OCI-LY7 (cell line): ENCODE results near the gene SGTA. TPM values are rescaled to one million over a fixed set of nuclear protein-coding genes. Genes with fewer than 3 reads are reported as not detected.

ENCODE experiments used
- BruUV-seq: library from RNA; stranded (reverse); fragments of 400-500 nt; replicated peaks from 2 replicates; lab custom pipeline; 2021; lab: Mats Ljungman, UMichigan
- CTCF ChIA-PET: fragments of 300-600 bp; sonication (Branson Sonifier 250); formaldehyde crosslinking; loops from one replicate; lab custom pipeline; 2022; ENCODE audit warnings: antibody characterized with exemption; ENCODE audit not compliant: unreplicated experiment; lab: Charles Lee
- POLR2A ChIA-PET: fragments of 300-600 bp; sonication (Branson Sonifier 250); formaldehyde crosslinking; loops from one replicate; lab custom pipeline; 2022; ENCODE audit warnings: antibody characterized with exemption; lab: Charles Lee
- DNase-seq: peaks from one replicate; pipeline ENCODE4 v3.0.0-alpha.2; 2015; ENCODE audit warnings: low spot score
- H2AFZ ChIP-seq: fragments of 200-600 bp; sonication (generic), shearing (Covaris generic); 2 replicates; pipeline ENCODE4 v1.6.1; 2014; ENCODE audit warnings: mild to moderate bottlenecking, antibody characterized with exemption, low read length, moderate library complexity
- H3K27ac ChIP-seq: fragments of 200-600 bp; sonication (generic); 2 replicates; pipeline ENCODE4 v1.5.1; 2014; ENCODE audit warnings: mixed run types, low read depth, mild to moderate bottlenecking, moderate library complexity, low read length, inconsistent platforms; ENCODE audit not compliant: poor library complexity, severe bottlenecking
- H3K36me3 ChIP-seq: fragments of 200-600 bp; sonication (generic); 2 replicates; pipeline ENCODE4 v1.6.1; 2014; ENCODE audit warnings: mild to moderate bottlenecking, antibody characterized with exemption, low read length, moderate library complexity, mixed read lengths; ENCODE audit not compliant: insufficient read depth
- H3K4me1 ChIP-seq: fragments of 200-600 bp; sonication (generic); 2 replicates; pipeline ENCODE4 v1.5.1; 2014; ENCODE audit warnings: mild to moderate bottlenecking, low read length; ENCODE audit not compliant: insufficient read depth, poor library complexity, severe bottlenecking
- H3K4me2 ChIP-seq: fragments of 200-600 bp; sonication (generic); 2 replicates; pipeline ENCODE4 v1.6.1; 2014; ENCODE audit warnings: mild to moderate bottlenecking, low read length
- H3K4me3 ChIP-seq: fragments of 200-600 bp; sonication (generic); 2 replicates; pipeline ENCODE4 v1.5.1; 2014; ENCODE audit warnings: mild to moderate bottlenecking, low read depth, low read length; ENCODE audit not compliant: poor library complexity, severe bottlenecking
- H3K79me2 ChIP-seq: fragments of 200-600 bp; sonication (generic); 2 replicates; pipeline ENCODE4 v1.6.1; 2016; ENCODE audit warnings: low read depth, mild to moderate bottlenecking, low read length, moderate library complexity, mixed read lengths; ENCODE audit not compliant: insufficient read depth
- H3K9me2 ChIP-seq: fragments of 200-600 bp; sonication (generic); 2 replicates; pipeline ENCODE4 v1.6.1; 2016; ENCODE audit warnings: mild to moderate bottlenecking, low read length, mixed read lengths; ENCODE audit not compliant: insufficient read depth
- H3K9me3 ChIP-seq: fragments of 200-600 bp; sonication (generic); 2 replicates; pipeline ENCODE4 v1.6.1; 2014; ENCODE audit warnings: mild to moderate bottlenecking, mixed run types, low read length, mixed read lengths
- H4K20me1 ChIP-seq: fragments of 200-600 bp; sonication (generic); 2 replicates; pipeline ENCODE4 v1.6.1; 2014; ENCODE audit warnings: mild to moderate bottlenecking, antibody characterized with exemption, low read length, moderate library complexity, mixed read lengths; ENCODE audit not compliant: insufficient read depth
- CTCF ChIP-seq: fragments of 200-600 bp; sonication (generic); conservative IDR thresholded peaks from 2 replicates; pipeline ENCODE4 v1.5.1; 2014; ENCODE audit warnings: mild to moderate bottlenecking, antibody characterized with exemption, low read length, moderate library complexity, mixed read lengths
- EZH2phosphoT487 ChIP-seq: fragments of 200-600 bp; sonication (generic); IDR thresholded peaks from 2 replicates; pipeline ENCODE4 v1.6.1; 2018; ENCODE audit warnings: low read depth, borderline replicate concordance, mild to moderate bottlenecking, mixed run types, antibody characterized with exemption, low read length, moderate library complexity, mixed read lengths
- intact Hi-C: fragments of 100-400 bp; cut with micrococcal nuclease; formaldehyde crosslinking; loops from one replicate; pipeline ENCODE4 v1.10.0; 2022; ENCODE audit not compliant: unreplicated experiment
- total RNA-seq, 2 experiments: library from RNA; depleted of rRNA in 1 of 2; stranded (reverse); fragments of >200 nt in 1 of 2; shearing (Covaris generic) in 1 of 2; gene quantifications; 2 replicates each; pipeline ENCODE4 v1.2.3, GENCODE V29; 2014 to 2022

Gene SGTA
- total RNA-seq, 2 experiments from 2014 or later: 68.2 to 82.4 TPM

- no peaks in the 10 kb centered on the region for H3K9me3 ChIP-seq
- no peak for DNase-seq
- no TSS peak for BruUV-seq
- POLR2A ChIA-PET: no interaction called here
- H3K9me2 ChIP-seq: no peaks in the 10 kb centered on the region
- H4K20me1 ChIP-seq: no peaks in the 10 kb centered on the region
- H3K4me2 ChIP-seq: no peak overlapping the region
- H3K27ac ChIP-seq: no peak overlapping the region
- TF ChIP-seq CTCF: no peak
- TF ChIP-seq EZH2phosphoT487: no peak
- H2AFZ ChIP-seq: no peak overlapping the region
- intact Hi-C loops: no loop called here
- CTCF ChIA-PET: no interaction called here
- H3K36me3 ChIP-seq: peaks cover 33% of the 10 kb centered on the region
- no peak overlapping the region for H3K4me3 ChIP-seq
- no peaks in the 10 kb centered on the region for H3K79me2 ChIP-seq
- H3K4me1 ChIP-seq: no peaks in the 10 kb centered on the region
These were observed 50.8 kb downstream of the SGTA start for GRCh38 chr19:2732157-2732725.

DNA sequence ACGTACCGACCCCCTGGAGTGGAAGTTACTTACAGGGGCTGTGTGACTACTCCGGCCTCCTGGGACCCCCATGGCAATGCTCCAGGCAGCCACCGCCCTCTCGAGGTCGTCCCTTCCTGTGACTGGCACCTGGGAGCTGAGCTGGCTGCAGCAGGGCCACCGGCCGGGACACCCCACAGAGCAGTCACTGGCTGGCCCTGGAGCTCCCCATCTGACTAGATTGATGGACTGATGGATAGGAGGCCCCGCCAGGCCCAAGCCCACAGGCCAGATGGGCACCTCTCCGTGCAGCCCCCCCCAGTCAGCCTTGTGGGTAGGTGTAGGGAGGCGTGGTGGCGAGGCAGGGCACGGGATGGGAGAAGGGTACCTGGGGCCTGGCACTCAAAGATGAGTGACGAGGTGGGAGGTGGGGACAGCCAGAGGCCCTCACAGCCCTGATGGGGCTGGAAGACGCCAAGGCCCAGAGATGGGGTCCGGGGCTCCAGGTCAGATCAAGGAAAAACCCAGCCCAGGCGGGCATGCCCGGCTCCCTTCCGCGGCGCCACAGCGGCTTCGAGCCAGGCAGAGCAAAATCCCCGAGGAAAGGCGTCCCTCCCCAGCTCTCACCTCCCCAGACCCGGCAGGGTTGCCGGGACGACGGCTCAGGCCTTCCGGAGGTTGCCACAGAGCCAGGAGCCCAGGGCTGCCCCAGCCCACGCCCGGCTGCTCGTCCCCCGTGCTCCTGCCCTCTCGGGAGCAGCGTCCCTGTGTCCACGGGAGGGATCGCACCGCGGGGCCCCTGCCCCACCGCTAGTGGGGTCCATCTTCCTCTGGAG lies 51.7 kb downstream of the SGTA start:
- H3K79me2 ChIP-seq: no peaks in the 10 kb centered on the region
- intact Hi-C loops: no loop called here
- H3K9me3 ChIP-seq: no peaks in the 10 kb centered on the region
- POLR2A ChIA-PET: no interaction called here
- H2AFZ ChIP-seq: no peak overlapping the region
- H3K4me1 ChIP-seq: no peaks in the 10 kb centered on the region
- no peak overlapping the region for H3K4me3 ChIP-seq
- DNase-seq: no peak
- TF ChIP-seq CTCF: no peak
- no peak for TF ChIP-seq EZH2phosphoT487
- CTCF ChIA-PET: no interaction called here
- H3K9me2 ChIP-seq: no peaks in the 10 kb centered on the region
- BruUV-seq: no TSS peak
- H3K36me3 ChIP-seq: peaks cover 25% of the 10 kb centered on the region
- H3K27ac ChIP-seq: no peak overlapping the region
- H3K4me2 ChIP-seq: no peak overlapping the region
- no peaks in the 10 kb centered on the region for H4K20me1 ChIP-seq
